ENCODE data around the gene CTXN2.

DNA sequence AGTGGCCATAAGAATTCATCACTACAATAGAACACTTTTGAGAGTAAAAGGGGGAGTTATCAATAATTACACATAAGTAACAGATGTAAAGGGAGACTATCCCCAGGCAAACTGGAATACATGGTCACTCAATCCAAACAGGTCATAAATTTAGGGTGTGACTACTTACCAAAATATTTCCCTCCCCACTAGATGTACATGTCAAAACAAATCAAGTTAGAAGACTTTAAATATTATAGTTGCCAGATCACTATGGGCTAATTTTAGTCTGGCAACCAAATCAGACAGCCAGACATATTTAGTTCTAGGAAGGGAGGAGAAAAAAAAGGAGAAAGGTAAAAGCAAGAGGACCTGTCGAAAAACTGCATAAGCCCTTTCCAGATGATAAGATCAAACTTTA, 47.6 kb upstream of the CTXN2 start:
- TF ChIP-seq REST (IDR thresholded peaks at IDR 0.05; ENCODE audit: low read depth): no peak
- no peak for TF ChIP-seq CEBPB (IDR thresholded peaks at IDR 0.05)
- no peak for TF ChIP-seq FOXM1 (IDR thresholded peaks at IDR 0.05; ENCODE audit: borderline replicate concordance, low read depth)
- TF ChIP-seq EP300 (IDR thresholded peaks at IDR 0.05; ENCODE audit: borderline replicate concordance): no peak
- TF ChIP-seq MAX (IDR thresholded peaks at IDR 0.05): no peak
- no peak for TF ChIP-seq TAF1 (IDR thresholded peaks at IDR 0.05; ENCODE audit: low read depth)
- no peak for TF ChIP-seq TEAD4 (IDR thresholded peaks at IDR 0.05)
- TF ChIP-seq YY1 (IDR thresholded peaks at IDR 0.05; ENCODE audit: low read depth): no peak
- TF ChIP-seq CREB1 (IDR thresholded peaks at IDR 0.05; ENCODE audit: low read depth): no peak
- no peak for TF ChIP-seq RAD21 (IDR thresholded peaks at IDR 0.05; ENCODE audit: low read depth)

Data from Ishikawa (cell line).